ENCODE data around the gene NADSYN1. TPM values are rescaled to one million over a fixed set of nuclear protein-coding genes. Genes with fewer than 3 reads are reported as not detected.
"Not testable (repeated sequence)": the region's sequence is repeated elsewhere in the genome, so short reads cannot be mapped to it uniquely, and the experiment has no call there.

Gene NADSYN1
- total and polyA plus RNA-seq, 4 donors = 22.7 to 137 (median 70.2) TPM

GRCh38 chr11:71537977-71538665 is 85.1 kb downstream of the NADSYN1 start, which contains the start of gene KRTAP5-8:
KRTAP5-8 (plus strand) TSS chr11:71538025; CDS start chr11:71538056, 31 bp downstream.
- H3K27me3 ChIP-seq (ENCODE audit: control insufficient read depth in 1 of 2, insufficient read depth in 2 of 2, low read length in 1 of 2); H3K27ac ChIP-seq (ENCODE audit: low read depth in 1 of 2, low read length in 2 of 2); ATAC-seq (ENCODE audit: low FRiP score); H3K4me1 ChIP-seq (ENCODE audit: control insufficient read depth in 1 of 2, insufficient read depth in 2 of 2, low read length in 2 of 2); H3K4me3 ChIP-seq (ENCODE audit: low read length in 2 of 2); H3K9me3 ChIP-seq (ENCODE audit: control insufficient read depth, low read length); intact Hi-C loops (cut with DNase I); H3K36me3 ChIP-seq (ENCODE audit: control insufficient read depth in 1 of 2, insufficient read depth in 2 of 2, low read length in 1 of 2): not testable (repeated sequence)
- DNase-seq = peak in 1 of 2 donors; percentile 34
- 60 to 63% methylated on average over 4 of the region's 4 CpGs for WGBS, 2 donors

- no peaks in the 10 kb centered on the region for H3K27me3 ChIP-seq (ENCODE audit: control insufficient read depth in 1 of 2, insufficient read depth in 2 of 2, low read length in 1 of 2)
- no peaks in the 10 kb centered on the region for H3K4me1 ChIP-seq (ENCODE audit: control insufficient read depth in 1 of 2, insufficient read depth in 2 of 2, low read length in 2 of 2)
- H3K36me3 ChIP-seq (ENCODE audit: control insufficient read depth in 1 of 2, insufficient read depth in 2 of 2, low read length in 1 of 2) = no peaks in the 10 kb centered on the region
- no peak for ATAC-seq (ENCODE audit: low FRiP score)
- WGBS, 2 donors = 71 to 79% methylated on average over 4 of the region's 4 CpGs
- DNase-seq = no peak
- H3K4me3 ChIP-seq (ENCODE audit: low read length in 2 of 2) = no peak overlapping the region
- H3K27ac ChIP-seq (ENCODE audit: low read depth in 1 of 2, low read length in 2 of 2) = no peak overlapping the region
- intact Hi-C loops (cut with DNase I) = no loop called here
- H3K9me3 ChIP-seq (ENCODE audit: control insufficient read depth, low read length) = no peaks in the 10 kb centered on the region
Measured at GRCh38 chr11:71538666-71538990, 85.6 kb downstream of the NADSYN1 start.

- intact Hi-C loops (cut with DNase I) = no loop called here
- H3K36me3 ChIP-seq (ENCODE audit: control insufficient read depth in 1 of 2, insufficient read depth in 2 of 2, low read length in 1 of 2) = no peaks in the 10 kb centered on the region
- DNase-seq (peak in 1 of 2 donors; percentile 32), ATAC-seq (ENCODE audit: low FRiP score) (no peak)
- H3K9me3 ChIP-seq (ENCODE audit: control insufficient read depth, low read length) = no peaks in the 10 kb centered on the region
- H3K27ac ChIP-seq (ENCODE audit: low read depth in 1 of 2, low read length in 2 of 2) = no peak overlapping the region
- no peaks in the 10 kb centered on the region for H3K27me3 ChIP-seq (ENCODE audit: control insufficient read depth in 1 of 2, insufficient read depth in 2 of 2, low read length in 1 of 2)
- H3K4me3 ChIP-seq (ENCODE audit: low read length in 2 of 2) = no peak overlapping the region
- H3K4me1 ChIP-seq (ENCODE audit: control insufficient read depth in 1 of 2, insufficient read depth in 2 of 2, low read length in 2 of 2) = no peaks in the 10 kb centered on the region
- 81 to 83% methylated on average over 11 of the region's 11 CpGs for WGBS, 2 donors
Measured at GRCh38 chr11:71539017-71539416, 86.0 kb downstream of the NADSYN1 start.

GRCh38 chr11:71539971-71540370 is 87.0 kb downstream of the NADSYN1 start:
- intact Hi-C loops (cut with DNase I); H3K4me3 ChIP-seq (ENCODE audit: low read length in 2 of 2); H3K4me1 ChIP-seq (ENCODE audit: control insufficient read depth in 1 of 2, insufficient read depth in 2 of 2, low read length in 2 of 2); ATAC-seq (ENCODE audit: low FRiP score); H3K9me3 ChIP-seq (ENCODE audit: control insufficient read depth, low read length); H3K27me3 ChIP-seq (ENCODE audit: control insufficient read depth in 1 of 2, insufficient read depth in 2 of 2, low read length in 1 of 2); H3K36me3 ChIP-seq (ENCODE audit: control insufficient read depth in 1 of 2, insufficient read depth in 2 of 2, low read length in 1 of 2); H3K27ac ChIP-seq (ENCODE audit: low read depth in 1 of 2, low read length in 2 of 2): not testable (repeated sequence)
- peak in 1 of 2 donors; percentile 25 for DNase-seq
- WGBS, 2 donors = 82 to 89% methylated on average over 11 of the region's 11 CpGs

- H3K27me3 ChIP-seq (ENCODE audit: control insufficient read depth in 1 of 2, insufficient read depth in 2 of 2, low read length in 1 of 2); H3K36me3 ChIP-seq (ENCODE audit: control insufficient read depth in 1 of 2, insufficient read depth in 2 of 2, low read length in 1 of 2); intact Hi-C loops (cut with DNase I); H3K9me3 ChIP-seq (ENCODE audit: control insufficient read depth, low read length); H3K4me3 ChIP-seq (ENCODE audit: low read length in 2 of 2); ATAC-seq (ENCODE audit: low FRiP score); H3K27ac ChIP-seq (ENCODE audit: low read depth in 1 of 2, low read length in 2 of 2); H3K4me1 ChIP-seq (ENCODE audit: control insufficient read depth in 1 of 2, insufficient read depth in 2 of 2, low read length in 2 of 2): not testable (repeated sequence)
- WGBS, 2 donors = 81 to 84% methylated on average over 9 of the region's 9 CpGs
- DNase-seq = peak in 1 of 2 donors; percentile 11
Measured at GRCh38 chr11:71540521-71541304, 87.7 kb downstream of the NADSYN1 start.

- peak in 1 of 2 donors; percentile 5 for DNase-seq
- Histone ChIP-seq H3K36me3 (ENCODE audit: control insufficient read depth in 1 of 2, insufficient read depth in 2 of 2, low read length in 1 of 2) (no peaks in the 10 kb centered on the region), H3K4me3 (ENCODE audit: low read length in 2 of 2) (no peak overlapping the region), H3K4me1 (ENCODE audit: control insufficient read depth in 1 of 2, insufficient read depth in 2 of 2, low read length in 2 of 2) (no peaks in the 10 kb centered on the region), H3K9me3 (ENCODE audit: control insufficient read depth, low read length) (peaks cover 4% of the 10 kb centered on the region), H3K27me3 (ENCODE audit: control insufficient read depth in 1 of 2, insufficient read depth in 2 of 2, low read length in 1 of 2) (no peaks in the 10 kb centered on the region), H3K27ac (ENCODE audit: low read depth in 1 of 2, low read length in 2 of 2) (no peak overlapping the region)
- intact Hi-C loops (cut with DNase I) = no loop called here
- 86 to 88% methylated on average over 7 of the region's 7 CpGs for WGBS, 2 donors
- ATAC-seq (ENCODE audit: low FRiP score) = no peak
Measured at GRCh38 chr11:71542382-71542781, 89.4 kb downstream of the NADSYN1 start.

GRCh38 chr11:71542879-71543777 is 90.1 kb downstream of the NADSYN1 start:
- WGBS, 2 donors = 61 to 63% methylated on average over 15 of the region's 15 CpGs
- Histone ChIP-seq H3K4me3 (ENCODE audit: low read length in 2 of 2) (no peak overlapping the region), H3K9me3 (ENCODE audit: control insufficient read depth, low read length) (peaks cover 4% of the 10 kb centered on the region), H3K27ac (ENCODE audit: low read depth in 1 of 2, low read length in 2 of 2) (no peak overlapping the region), H3K4me1 (ENCODE audit: control insufficient read depth in 1 of 2, insufficient read depth in 2 of 2, low read length in 2 of 2) (no peaks in the 10 kb centered on the region), H3K27me3 (ENCODE audit: control insufficient read depth in 1 of 2, insufficient read depth in 2 of 2, low read length in 1 of 2) (no peaks in the 10 kb centered on the region), H3K36me3 (ENCODE audit: control insufficient read depth in 1 of 2, insufficient read depth in 2 of 2, low read length in 1 of 2) (no peaks in the 10 kb centered on the region)
- intact Hi-C loops (cut with DNase I) = no loop called here
- no peak for ATAC-seq (ENCODE audit: low FRiP score)
- peak in 1 of 2 donors; percentile 45 for DNase-seq

- no peaks in the 10 kb centered on the region for H3K27me3 ChIP-seq (ENCODE audit: control insufficient read depth in 1 of 2, insufficient read depth in 2 of 2, low read length in 1 of 2)
- no peak for ATAC-seq (ENCODE audit: low FRiP score)
- peak in 1 of 2 donors; percentile 28 for DNase-seq
- intact Hi-C loops (cut with DNase I) = no loop called here
- WGBS, 2 donors = 27 to 38% methylated on average over 8 of the region's 8 CpGs
- no peaks in the 10 kb centered on the region for H3K36me3 ChIP-seq (ENCODE audit: control insufficient read depth in 1 of 2, insufficient read depth in 2 of 2, low read length in 1 of 2)
- H3K4me1 ChIP-seq (ENCODE audit: control insufficient read depth in 1 of 2, insufficient read depth in 2 of 2, low read length in 2 of 2) = no peaks in the 10 kb centered on the region
- H3K27ac ChIP-seq (ENCODE audit: low read depth in 1 of 2, low read length in 2 of 2) = no peak overlapping the region
- no peak overlapping the region for H3K4me3 ChIP-seq (ENCODE audit: low read length in 2 of 2)
- H3K9me3 ChIP-seq (ENCODE audit: control insufficient read depth, low read length) = peaks cover 4% of the 10 kb centered on the region
Measured at GRCh38 chr11:71543866-71544265, 90.9 kb downstream of the NADSYN1 start.
